ENCODE results near the gene GPR146.
"Not testable (repeated sequence)": the region's sequence is repeated elsewhere in the genome, so short reads cannot be mapped to it uniquely, and the experiment has no call there.

The GPR146 gene

GRCh38 chr7:1066242-1066588, 21.9 kb downstream of the GPR146 start:
- Histone ChIP-seq H3K4me3 (ENCODE audit: low read depth, low read length) (no peak overlapping the region), H3K27me3 (no peaks in the 10 kb centered on the region), H3K4me1 (peaks cover 5% of the 10 kb centered on the region), H3K36me3 (no peaks in the 10 kb centered on the region), H3K9me3 (no peaks in the 10 kb centered on the region)
- TF ChIP-seq CTCF (IDR thresholded peaks at IDR 0.05; ENCODE audit: low read depth, low read length): no peak
- no peak for DNase-seq

GRCh38 chr7:1068013-1068412, 23.7 kb downstream of the GPR146 start:
- no peak for TF ChIP-seq CTCF (IDR thresholded peaks at IDR 0.05; ENCODE audit: low read depth, low read length)
- DNase-seq: no peak
- H3K4me1 ChIP-seq: peaks cover 5% of the 10 kb centered on the region
- no peaks in the 10 kb centered on the region for H3K27me3 ChIP-seq
- no peaks in the 10 kb centered on the region for H3K9me3 ChIP-seq
- no peaks in the 10 kb centered on the region for H3K36me3 ChIP-seq
- no peak overlapping the region for H3K4me3 ChIP-seq (ENCODE audit: low read depth, low read length)

- no peak for DNase-seq
- Histone ChIP-seq H3K27me3 (no peaks in the 10 kb centered on the region), H3K36me3 (no peaks in the 10 kb centered on the region), H3K9me3 (no peaks in the 10 kb centered on the region), H3K4me3 (ENCODE audit: low read depth, low read length) (no peak overlapping the region), H3K4me1 (peaks cover 5% of the 10 kb centered on the region)
- TF ChIP-seq CTCF (IDR thresholded peaks at IDR 0.05; ENCODE audit: low read depth, low read length): no peak
Observed at GRCh38 chr7:1068619-1069018, 24.3 kb downstream of the GPR146 start.

- no peak for DNase-seq
- no peaks in the 10 kb centered on the region for H3K9me3 ChIP-seq
- H3K4me1 ChIP-seq: peaks cover 1% of the 10 kb centered on the region
- no peaks in the 10 kb centered on the region for H3K27me3 ChIP-seq
- no peak overlapping the region for H3K4me3 ChIP-seq (ENCODE audit: low read depth, low read length)
- no peak for TF ChIP-seq CTCF (IDR thresholded peaks at IDR 0.05; ENCODE audit: low read depth, low read length)
- H3K36me3 ChIP-seq: no peaks in the 10 kb centered on the region
Observed at GRCh38 chr7:1070544-1071011, 26.2 kb downstream of the GPR146 start.

GRCh38 chr7:1071731-1072254, 27.4 kb downstream of the GPR146 start:
- no peak overlapping the region for H3K4me3 ChIP-seq (ENCODE audit: low read depth, low read length)
- no peak for DNase-seq
- TF ChIP-seq CTCF (IDR thresholded peaks at IDR 0.05; ENCODE audit: low read depth, low read length): no peak
- H3K4me1 ChIP-seq: no peaks in the 10 kb centered on the region
- H3K27me3 ChIP-seq: no peaks in the 10 kb centered on the region
- H3K36me3 ChIP-seq: no peaks in the 10 kb centered on the region
- H3K9me3 ChIP-seq: no peaks in the 10 kb centered on the region

- TF ChIP-seq CTCF (IDR thresholded peaks at IDR 0.05; ENCODE audit: low read depth, low read length): no peak
- DNase-seq: no peak
Observed at GRCh38 chr7:1073142-1073977, 29.0 kb downstream of the GPR146 start.

GRCh38 chr7:1074018-1074417, 29.7 kb downstream of the GPR146 start:
- not testable (repeated sequence) for H3K27me3 ChIP-seq; H3K9me3 ChIP-seq; DNase-seq; H3K4me1 ChIP-seq; H3K36me3 ChIP-seq; H3K4me3 ChIP-seq (ENCODE audit: low read depth, low read length)

More at GRCh38 chr7:1073142-1073977, 29.0 kb downstream of the GPR146 start:
- Histone ChIP-seq H3K36me3 (no peaks in the 10 kb centered on the region), H3K9me3 (no peaks in the 10 kb centered on the region), H3K4me1 (no peaks in the 10 kb centered on the region), H3K4me3 (ENCODE audit: low read depth, low read length) (no peak overlapping the region), H3K27me3 (no peaks in the 10 kb centered on the region)

All from BE2C (cell line).